Activated T-cell treated with anti-CD3 and anti-CD28 coated beads, Interleukin-2, amount 50 U/mL, for 48 hours (primary cell): ENCODE data around the gene PPDPF.
"Not testable (repeated sequence)": the region's sequence is repeated elsewhere in the genome, so short reads cannot be mapped to it uniquely, and the experiment has no call there.

ENCODE experiments used
- DNase-seq, 2 experiments: peaks; one replicate each; pipeline ENCODE4 v3.0.0-alpha.2; 2020

PPDPF gene

GRCh38 chr20:63566395-63567135 is 46.0 kb downstream of the PPDPF start:
- DNase-seq, result no peak

DNA sequence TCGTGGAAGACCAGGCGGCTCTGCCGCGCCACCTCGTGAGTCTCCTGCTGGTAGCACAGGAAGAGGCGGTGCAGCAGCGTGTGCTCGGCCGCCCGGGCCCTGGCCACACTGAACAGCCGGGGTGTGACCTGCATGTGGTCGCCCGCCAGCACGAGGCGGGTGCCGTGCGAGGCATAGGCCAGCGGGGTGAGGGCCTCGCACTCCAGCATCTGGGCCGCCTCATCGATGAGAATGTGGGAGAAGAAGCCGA is 46.5 kb downstream of the PPDPF start:
- DNase-seq, result no peak

DNA sequence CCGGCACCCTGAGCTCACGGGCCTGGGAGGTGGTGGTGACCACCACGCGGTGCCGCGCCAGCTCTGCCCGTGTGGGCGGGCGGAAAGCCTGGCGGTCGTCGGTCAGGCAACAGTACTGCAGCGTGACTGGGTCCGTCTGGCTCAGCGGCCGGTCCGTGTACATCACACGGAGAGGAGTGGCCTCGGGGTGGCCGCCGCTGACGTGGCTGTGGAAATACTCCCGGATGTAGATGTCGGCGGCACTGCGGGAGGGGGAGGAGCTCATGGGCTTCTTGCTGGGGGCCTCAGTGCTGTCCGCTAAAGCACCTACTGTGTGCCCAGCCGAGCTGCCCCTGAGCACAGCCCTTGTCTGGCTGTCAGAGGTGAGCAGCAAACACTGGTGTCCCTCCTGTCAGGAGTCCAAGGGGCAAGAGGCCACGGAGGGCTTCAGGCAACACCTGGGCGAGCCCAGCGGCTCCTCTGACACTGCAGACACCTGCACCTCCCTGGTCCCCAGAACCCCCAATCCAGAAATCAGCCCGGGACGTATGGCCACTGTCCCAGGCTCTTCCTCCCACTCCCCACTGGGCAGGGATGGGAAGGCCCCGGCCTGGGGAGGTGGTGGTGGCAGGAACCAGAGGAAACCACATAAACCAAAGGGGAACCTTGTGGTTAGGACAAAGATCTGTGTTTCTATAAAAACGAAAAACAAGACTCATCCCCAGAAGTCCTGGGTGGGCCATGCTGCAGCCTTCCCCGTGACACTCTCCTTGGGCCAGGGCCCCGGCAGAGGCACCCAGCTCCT is 47.0 kb downstream of the PPDPF start:
- peak; percentile 73 to 75 for DNase-seq

GRCh38 chr20:63568170-63568981 is 47.8 kb downstream of the PPDPF start:
- no peak for DNase-seq

DNA sequence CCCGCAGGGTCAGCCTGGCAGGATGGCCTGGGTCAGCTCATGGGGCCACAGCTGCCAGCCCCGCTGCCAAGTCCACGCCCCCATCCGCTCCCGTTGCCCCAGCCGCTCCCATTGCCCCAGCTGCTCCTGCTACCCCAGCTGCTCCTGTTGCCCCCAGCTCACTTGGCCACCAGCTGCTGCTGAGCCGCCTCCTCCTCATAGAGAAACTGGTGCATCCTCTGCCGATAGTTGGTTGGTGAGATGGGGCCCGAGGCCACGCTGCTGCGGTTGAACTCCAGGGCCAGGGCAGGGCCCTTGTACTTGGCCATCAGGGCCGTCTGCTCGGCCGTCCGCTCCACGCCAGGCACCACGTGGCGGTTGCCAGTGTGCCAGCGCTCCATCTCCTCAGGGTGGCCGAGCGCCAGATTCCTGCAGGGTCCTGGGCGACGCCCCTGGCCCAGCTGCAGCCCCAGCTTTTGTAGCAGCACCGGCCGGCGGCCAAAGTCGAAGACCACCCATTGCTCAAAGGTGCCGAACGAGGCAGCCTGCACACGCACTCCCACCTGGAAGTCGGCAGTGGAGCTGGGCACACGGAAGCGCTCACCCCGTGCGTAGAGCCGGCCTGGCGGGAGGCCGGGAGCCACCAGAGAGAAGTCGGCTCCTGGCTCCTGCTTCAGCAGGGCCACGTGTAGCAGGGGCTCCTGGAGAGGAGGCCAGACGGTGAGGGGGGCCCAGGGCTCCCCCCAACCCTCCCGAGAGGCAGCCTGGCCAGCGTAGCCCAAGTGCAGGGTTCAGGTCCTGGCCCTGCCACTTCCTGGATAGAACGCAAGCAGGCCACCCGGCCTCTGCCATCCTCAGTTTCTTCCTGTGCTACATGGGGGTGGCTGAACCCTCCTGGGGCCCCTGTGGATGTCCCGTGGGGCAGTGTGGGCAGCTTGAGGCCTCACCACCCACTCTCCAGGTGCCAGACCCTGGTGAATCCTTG is 48.7 kb downstream of the PPDPF start:
- DNase-seq, result no peak

- no peak for DNase-seq
Measured at GRCh38 chr20:63570281-63571086, 49.9 kb downstream of the PPDPF start.

DNA sequence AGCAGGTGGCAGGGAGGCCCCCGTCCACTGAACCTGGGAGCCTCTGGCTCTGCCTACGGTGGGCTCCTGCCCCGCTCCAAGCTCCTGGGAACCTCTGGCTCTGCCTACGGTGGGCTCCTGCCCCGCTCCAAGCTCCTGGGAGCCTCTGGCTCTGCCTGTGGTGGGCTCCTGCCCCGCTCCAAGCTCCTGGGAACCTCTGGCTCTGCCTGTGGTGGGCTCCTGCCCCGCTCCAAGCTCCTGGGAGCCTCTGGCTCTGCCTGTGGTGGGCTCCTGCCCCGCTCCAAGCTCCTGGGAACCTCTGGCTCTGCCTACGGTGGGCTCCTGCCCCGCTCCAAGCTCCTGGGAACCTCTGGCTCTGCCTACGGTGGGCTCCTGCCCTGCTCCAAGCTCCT is 50.5 kb downstream of the PPDPF start:
- DNase-seq, result not testable (repeated sequence)
